Testis (tissue), 3 donors: Measurements from ENCODE around the gene LMLN. TPM values are rescaled to one million over a fixed set of nuclear protein-coding genes. Genes with fewer than 3 reads are reported as not detected.

Source experiments
- DNase-seq: peaks from one replicate; pipeline ENCODE4 v3.0.0-alpha.2; 2019
- H3K27ac ChIP-seq, 2 donors: fragments of 200-600 bp; sonication (generic); one replicate each; pipeline ENCODE4 v1.5.1; 2019
- H3K27me3 ChIP-seq: fragments of 200-600 bp; sonication (generic); one replicate; pipeline ENCODE4 v1.5.1; 2019
- H3K36me3 ChIP-seq: fragments of 200-600 bp; sonication (generic); one replicate; pipeline ENCODE4 v1.5.1; 2017; ENCODE audit warnings: low read depth; ENCODE audit errors: missing control alignments
- H3K4me1 ChIP-seq: fragments of 200-600 bp; sonication (generic); one replicate; pipeline ENCODE4 v1.5.1; 2019
- H3K4me3 ChIP-seq, 2 donors: fragments of 200-600 bp; sonication (generic); one replicate each; pipeline ENCODE4 v1.5.1; 2017 to 2019
- H3K9me3 ChIP-seq: fragments of 200-600 bp; sonication (generic); one replicate; pipeline ENCODE4 v1.5.1; 2017
- POLR2A ChIP-seq: fragments of 450-650 bp; IDR thresholded peaks from one replicate; pipeline ENCODE4 v1.6.1; 2017; ENCODE audit warnings: antibody characterized with exemption, mild to moderate bottlenecking, moderate library complexity
- WGBS, 2 donors: methylation state at CpG; one replicate each; pipeline ENCODE4 v1.1.5; 2018; 5-methylcytosine and 5-hydroxymethylcytosine counted together
- intact Hi-C: fragments of 100-400 bp; cut with DNase I; formaldehyde crosslinking; loops from one replicate; pipeline ENCODE4 v1.15.1; 2023; ENCODE audit warnings: low total_unique reads
- polyA plus RNA-seq: library from polyadenylated mRNA; stranded (reverse); fragments of 350-450 nt; fragmentation: Illumina TruSeq; extraction: RNeasy Lipid Tissue Mini Kit (QIAGEN cat#74804); gene quantifications from one replicate; pipeline ENCODE4 v1.2.3, GENCODE V29; 2014; ENCODE audit warnings: low read depth, low replicate concordance; ENCODE audit not compliant: insufficient read depth
- total RNA-seq, 2 donors: library from RNA; depleted of rRNA; stranded (reverse); fragments of >200 nt; gene quantifications; one replicate each; pipeline ENCODE4 v1.2.3, GENCODE V29; 2016
- TF ChIP-seq, protein P1 (sequence below), 3 experiments: fragments of 450-650 bp in 2 of 3; fragments of 200-600 bp in 1 of 3; sonication (generic) in 1 of 3; IDR thresholded peaks; one replicate each; pipeline ENCODE4 v1.5.1; 2016 to 2019; ENCODE audit warnings: antibody characterized with exemption in 3 of 3, mild to moderate bottlenecking in 2 of 3, moderate library complexity in 1 of 3

The LMLN gene
- total and polyA plus RNA-seq, 3 donors from 2014 or later: 23.0 to 49.8 (median 24.1) TPM

DNA sequence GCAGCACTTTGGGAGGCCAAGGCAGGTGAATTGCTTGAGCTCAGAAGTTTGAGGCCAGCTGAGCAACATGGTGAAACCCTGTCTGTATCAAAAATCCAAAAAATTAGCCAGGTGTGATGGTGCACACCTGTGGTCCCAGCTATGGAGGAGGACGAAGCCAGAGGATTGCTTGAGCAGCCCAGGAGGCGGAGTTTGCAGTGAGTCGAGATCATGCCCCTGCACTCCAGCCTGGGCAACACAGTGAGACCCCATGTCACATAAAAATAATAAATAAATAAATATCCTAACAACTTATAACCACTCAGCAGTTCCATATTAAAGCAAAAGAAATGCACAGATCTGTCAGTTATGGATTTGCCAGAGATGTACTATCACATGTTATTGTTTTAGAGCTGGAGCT, 62.6 kb downstream of the LMLN start:
- Histone ChIP-seq H3K4me3 (no peak overlapping the region), H3K27me3 (no peaks in the 10 kb centered on the region), H3K9me3 (no peaks in the 10 kb centered on the region), H3K4me1 (no peaks in the 10 kb centered on the region), H3K27ac (no peak overlapping the region), H3K36me3 (no peaks in the 10 kb centered on the region)
- intact Hi-C loops: no loop called here
- no peak for TF ChIP-seq POLR2A
- TF ChIP-seq, protein P1, sequence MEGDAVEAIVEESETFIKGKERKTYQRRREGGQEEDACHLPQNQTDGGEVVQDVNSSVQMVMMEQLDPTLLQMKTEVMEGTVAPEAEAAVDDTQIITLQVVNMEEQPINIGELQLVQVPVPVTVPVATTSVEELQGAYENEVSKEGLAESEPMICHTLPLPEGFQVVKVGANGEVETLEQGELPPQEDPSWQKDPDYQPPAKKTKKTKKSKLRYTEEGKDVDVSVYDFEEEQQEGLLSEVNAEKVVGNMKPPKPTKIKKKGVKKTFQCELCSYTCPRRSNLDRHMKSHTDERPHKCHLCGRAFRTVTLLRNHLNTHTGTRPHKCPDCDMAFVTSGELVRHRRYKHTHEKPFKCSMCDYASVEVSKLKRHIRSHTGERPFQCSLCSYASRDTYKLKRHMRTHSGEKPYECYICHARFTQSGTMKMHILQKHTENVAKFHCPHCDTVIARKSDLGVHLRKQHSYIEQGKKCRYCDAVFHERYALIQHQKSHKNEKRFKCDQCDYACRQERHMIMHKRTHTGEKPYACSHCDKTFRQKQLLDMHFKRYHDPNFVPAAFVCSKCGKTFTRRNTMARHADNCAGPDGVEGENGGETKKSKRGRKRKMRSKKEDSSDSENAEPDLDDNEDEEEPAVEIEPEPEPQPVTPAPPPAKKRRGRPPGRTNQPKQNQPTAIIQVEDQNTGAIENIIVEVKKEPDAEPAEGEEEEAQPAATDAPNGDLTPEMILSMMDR (IDR thresholded peaks at IDR 0.05): no peak
- 95% methylated on average over 3 of the region's 3 CpGs for WGBS, 2 donors
- no peak for DNase-seq

DNA sequence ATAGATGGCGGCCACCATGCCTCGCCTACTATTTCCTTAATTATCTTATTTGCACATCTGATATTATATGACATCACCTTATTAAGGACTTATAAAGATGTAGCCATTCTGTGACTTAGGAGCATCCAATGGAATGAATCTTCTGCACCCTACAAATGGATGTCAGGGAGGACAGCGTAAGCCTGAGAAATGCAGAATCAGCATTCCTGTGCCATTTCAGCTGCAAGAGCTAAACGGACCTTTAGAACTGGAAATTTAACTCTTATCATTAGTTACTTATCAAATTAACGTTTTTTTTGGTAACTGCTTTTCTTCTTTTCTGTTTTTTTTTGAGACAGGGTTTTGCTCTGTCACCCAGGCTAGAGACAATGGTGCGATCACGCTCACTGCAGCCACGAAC, 65.6 kb downstream of the LMLN start:
- intact Hi-C loops: no loop called here
- Histone ChIP-seq H3K4me1 (no peaks in the 10 kb centered on the region), H3K27ac (no peak overlapping the region), H3K36me3 (no peaks in the 10 kb centered on the region), H3K9me3 (no peaks in the 10 kb centered on the region), H3K27me3 (no peaks in the 10 kb centered on the region), H3K4me3 (no peak overlapping the region)
- no peak for DNase-seq
- TF ChIP-seq POLR2A: no peak
- TF ChIP-seq, protein P1 (IDR thresholded peaks at IDR 0.05): no peak
- 90% methylated on average over 8 of the region's 8 CpGs for WGBS, 2 donors

DNA sequence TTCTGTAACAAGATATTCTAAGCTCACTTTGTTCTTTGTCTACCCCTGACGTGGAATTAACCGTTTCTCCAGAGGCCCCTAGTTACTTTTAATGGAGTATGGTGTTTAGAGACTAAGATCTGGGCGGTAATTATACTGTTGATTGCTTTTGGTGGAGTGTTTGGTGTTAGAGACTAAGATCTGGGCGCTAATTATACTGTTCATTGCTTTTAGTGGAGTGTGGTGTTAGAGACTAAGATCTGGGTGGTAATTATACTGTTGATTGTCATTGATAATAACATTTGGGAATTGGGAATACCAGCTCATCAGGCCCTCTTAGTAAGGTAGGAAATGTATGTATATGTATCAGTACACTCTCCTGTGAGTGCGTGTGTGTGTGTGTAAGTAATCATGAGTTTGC, 66.6 kb downstream of the LMLN start:
- Histone ChIP-seq H3K4me1 (no peaks in the 10 kb centered on the region), H3K36me3 (no peaks in the 10 kb centered on the region), H3K4me3 (no peak overlapping the region), H3K27me3 (no peaks in the 10 kb centered on the region), H3K9me3 (no peaks in the 10 kb centered on the region), H3K27ac (no peak overlapping the region)
- DNase-seq: no peak
- 85 to 92% methylated on average over 5 of the region's 5 CpGs for WGBS, 2 donors
- TF ChIP-seq, protein P1 (IDR thresholded peaks at IDR 0.05): no peak
- no peak for TF ChIP-seq POLR2A
- intact Hi-C loops: no loop called here

DNA sequence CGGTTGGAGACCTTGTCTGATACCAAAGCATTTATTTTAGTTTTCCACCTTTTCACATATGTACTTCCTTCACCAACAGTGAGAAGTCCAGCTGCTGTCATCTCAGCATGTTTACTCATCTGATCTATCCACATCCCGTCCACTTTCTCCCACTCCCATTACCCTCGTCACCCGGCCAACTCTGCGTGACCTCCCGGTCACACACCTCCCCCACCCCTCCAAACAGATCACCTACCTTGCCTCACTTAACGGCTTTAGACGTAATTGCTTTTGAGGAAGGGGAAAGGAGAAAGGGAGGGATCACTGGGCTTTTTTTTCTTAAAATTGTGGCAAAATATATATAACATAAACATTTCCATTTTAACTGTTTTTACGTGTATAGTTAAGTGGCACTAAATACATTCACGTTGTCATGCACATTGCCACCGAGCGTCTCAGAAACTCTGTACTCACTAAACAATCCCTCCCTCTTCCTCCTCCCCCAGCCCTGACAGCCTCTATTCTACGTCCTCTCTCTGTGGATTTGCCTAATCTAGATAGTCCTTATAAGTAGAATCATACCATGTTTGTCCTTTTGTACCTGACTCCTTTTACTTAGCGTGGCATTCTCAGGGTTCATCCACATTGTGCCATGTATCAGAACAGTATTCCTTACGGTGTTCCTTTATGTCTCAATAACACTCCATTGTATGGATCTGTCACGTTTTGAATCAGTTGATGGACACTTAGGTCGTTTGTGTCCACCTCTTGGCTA, 67.2 kb downstream of the LMLN start:
- 91 to 92% methylated on average over 17 of the region's 17 CpGs for WGBS, 2 donors
- Histone ChIP-seq H3K36me3 (no peaks in the 10 kb centered on the region), H3K4me1 (no peaks in the 10 kb centered on the region), H3K4me3 (no peak overlapping the region), H3K27ac (no peak overlapping the region), H3K27me3 (no peaks in the 10 kb centered on the region), H3K9me3 (no peaks in the 10 kb centered on the region)
- TF ChIP-seq, protein P1 (IDR thresholded peaks at IDR 0.05): no peak
- no peak for TF ChIP-seq POLR2A
- no peak for DNase-seq
- intact Hi-C loops: no loop called here
